HepG2 (cell line): ENCODE data around the gene OR6C76. TPM values are rescaled to one million over a fixed set of nuclear protein-coding genes. Genes with fewer than 3 reads are reported as not detected.

Experiments
- ARID4A ChIP-seq: sonication (generic); formaldehyde crosslinking; IDR thresholded peaks from 2 replicates; pipeline ENCODE4 v1.5.0; 2020; ENCODE audit warnings: mild to moderate bottlenecking, missing genetic modification reagents, borderline replicate concordance
- ZIK1 ChIP-seq: sonication (generic); formaldehyde crosslinking; IDR thresholded peaks from 2 replicates; pipeline ENCODE4 v1.5.0; 2020; ENCODE audit warnings: mild to moderate bottlenecking, low read depth, missing genetic modification reagents, borderline replicate concordance
- ZNF354B ChIP-seq: sonication (generic); formaldehyde crosslinking; IDR thresholded peaks from 2 replicates; pipeline ENCODE4 v1.8.0; 2022; ENCODE audit warnings: mild to moderate bottlenecking, missing genetic modification reagents
- polyA plus RNA-seq, 8 experiments: library from polyadenylated mRNA; depleted of rRNA in 3 of 8; stranded (reverse) in 7 of 8; unstranded in 1 of 8; fragments of >200 nt; fragmentation: Illumina TruSeq in 4 of 8; extraction: Trizol in 4 of 8; gene quantifications; 2 replicates each; pipeline versions ENCODE4 v1.2.1 to v1.2.3, GENCODE V29; 2011 to 2016; ENCODE audit warnings: low read depth in 4 of 8, missing spikeins in 1 of 8, mixed read lengths in 1 of 8; ENCODE audit not compliant: insufficient read depth in 1 of 8
- total RNA-seq, 5 experiments: library from RNA; depleted of rRNA; stranded (reverse); fragments of >200 nt; fragmentation: Illumina TruSeq; extraction: Trizol; gene quantifications; 2 replicates each; pipeline ENCODE4 v1.2.3, GENCODE V29; 2016; ENCODE audit warnings: low read depth in 1 of 5
- TF ChIP-seq, protein P1 (sequence below): sonication (generic); formaldehyde crosslinking; IDR thresholded peaks from 2 replicates; pipeline ENCODE4 v1.4.0; 2020; ENCODE audit warnings: mild to moderate bottlenecking, missing genetic modification reagents
- TF ChIP-seq, protein P2 (sequence below): sonication (generic); formaldehyde crosslinking; IDR thresholded peaks from 2 replicates; pipeline ENCODE4 v1.5.1; 2020; ENCODE audit warnings: missing genetic modification reagents, mild to moderate bottlenecking, borderline replicate concordance

OR6C76 gene
- total and polyA plus RNA-seq, 2 of the 13 experiments (the other 11 are each of a cell fraction or from before 2014, with no cell fraction given) = not detected

GRCh38 chr12:55445357-55445756 lies 19.3 kb downstream of the OR6C76 start (continued):
- TF ChIP-seq, protein P1, sequence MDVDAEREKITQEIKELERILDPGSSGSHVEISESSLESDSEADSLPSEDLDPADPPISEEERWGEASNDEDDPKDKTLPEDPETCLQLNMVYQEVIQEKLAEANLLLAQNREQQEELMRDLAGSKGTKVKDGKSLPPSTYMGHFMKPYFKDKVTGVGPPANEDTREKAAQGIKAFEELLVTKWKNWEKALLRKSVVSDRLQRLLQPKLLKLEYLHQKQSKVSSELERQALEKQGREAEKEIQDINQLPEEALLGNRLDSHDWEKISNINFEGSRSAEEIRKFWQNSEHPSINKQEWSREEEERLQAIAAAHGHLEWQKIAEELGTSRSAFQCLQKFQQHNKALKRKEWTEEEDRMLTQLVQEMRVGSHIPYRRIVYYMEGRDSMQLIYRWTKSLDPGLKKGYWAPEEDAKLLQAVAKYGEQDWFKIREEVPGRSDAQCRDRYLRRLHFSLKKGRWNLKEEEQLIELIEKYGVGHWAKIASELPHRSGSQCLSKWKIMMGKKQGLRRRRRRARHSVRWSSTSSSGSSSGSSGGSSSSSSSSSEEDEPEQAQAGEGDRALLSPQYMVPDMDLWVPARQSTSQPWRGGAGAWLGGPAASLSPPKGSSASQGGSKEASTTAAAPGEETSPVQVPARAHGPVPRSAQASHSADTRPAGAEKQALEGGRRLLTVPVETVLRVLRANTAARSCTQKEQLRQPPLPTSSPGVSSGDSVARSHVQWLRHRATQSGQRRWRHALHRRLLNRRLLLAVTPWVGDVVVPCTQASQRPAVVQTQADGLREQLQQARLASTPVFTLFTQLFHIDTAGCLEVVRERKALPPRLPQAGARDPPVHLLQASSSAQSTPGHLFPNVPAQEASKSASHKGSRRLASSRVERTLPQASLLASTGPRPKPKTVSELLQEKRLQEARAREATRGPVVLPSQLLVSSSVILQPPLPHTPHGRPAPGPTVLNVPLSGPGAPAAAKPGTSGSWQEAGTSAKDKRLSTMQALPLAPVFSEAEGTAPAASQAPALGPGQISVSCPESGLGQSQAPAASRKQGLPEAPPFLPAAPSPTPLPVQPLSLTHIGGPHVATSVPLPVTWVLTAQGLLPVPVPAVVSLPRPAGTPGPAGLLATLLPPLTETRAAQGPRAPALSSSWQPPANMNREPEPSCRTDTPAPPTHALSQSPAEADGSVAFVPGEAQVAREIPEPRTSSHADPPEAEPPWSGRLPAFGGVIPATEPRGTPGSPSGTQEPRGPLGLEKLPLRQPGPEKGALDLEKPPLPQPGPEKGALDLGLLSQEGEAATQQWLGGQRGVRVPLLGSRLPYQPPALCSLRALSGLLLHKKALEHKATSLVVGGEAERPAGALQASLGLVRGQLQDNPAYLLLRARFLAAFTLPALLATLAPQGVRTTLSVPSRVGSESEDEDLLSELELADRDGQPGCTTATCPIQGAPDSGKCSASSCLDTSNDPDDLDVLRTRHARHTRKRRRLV (CRISPR knock-in tag) = no peak
- TF ChIP-seq ZNF354B (CRISPR knock-in tag) = no peak
- TF ChIP-seq, protein P2, sequence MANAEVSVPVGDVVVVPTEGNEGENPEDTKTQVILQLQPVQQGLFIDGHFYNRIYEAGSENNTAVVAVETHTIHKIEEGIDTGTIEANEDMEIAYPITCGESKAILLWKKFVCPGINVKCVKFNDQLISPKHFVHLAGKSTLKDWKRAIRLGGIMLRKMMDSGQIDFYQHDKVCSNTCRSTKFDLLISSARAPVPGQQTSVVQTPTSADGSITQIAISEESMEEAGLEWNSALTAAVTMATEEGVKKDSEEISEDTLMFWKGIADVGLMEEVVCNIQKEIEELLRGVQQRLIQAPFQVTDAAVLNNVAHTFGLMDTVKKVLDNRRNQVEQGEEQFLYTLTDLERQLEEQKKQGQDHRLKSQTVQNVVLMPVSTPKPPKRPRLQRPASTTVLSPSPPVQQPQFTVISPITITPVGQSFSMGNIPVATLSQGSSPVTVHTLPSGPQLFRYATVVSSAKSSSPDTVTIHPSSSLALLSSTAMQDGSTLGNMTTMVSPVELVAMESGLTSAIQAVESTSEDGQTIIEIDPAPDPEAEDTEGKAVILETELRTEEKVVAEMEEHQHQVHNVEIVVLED = no peak
- TF ChIP-seq ARID4A (CRISPR knock-in tag) = no peak
- TF ChIP-seq ZIK1 = no peak
